Stimulated activated CD8-positive, alpha-beta memory T cell treated with anti-CD3 and anti-CD28 coated beads, Interleukin-12 subunit alpha, Interleukin-12 subunit beta, amount 100 ng/mL, for 4 hours (primary cell): ENCODE data around the gene BTRC.

Experiments
- DNase-seq: peaks from one replicate; pipeline ENCODE4 v3.0.0-alpha.2; 2020; ENCODE audit warnings: low read depth

BTRC gene

DNA sequence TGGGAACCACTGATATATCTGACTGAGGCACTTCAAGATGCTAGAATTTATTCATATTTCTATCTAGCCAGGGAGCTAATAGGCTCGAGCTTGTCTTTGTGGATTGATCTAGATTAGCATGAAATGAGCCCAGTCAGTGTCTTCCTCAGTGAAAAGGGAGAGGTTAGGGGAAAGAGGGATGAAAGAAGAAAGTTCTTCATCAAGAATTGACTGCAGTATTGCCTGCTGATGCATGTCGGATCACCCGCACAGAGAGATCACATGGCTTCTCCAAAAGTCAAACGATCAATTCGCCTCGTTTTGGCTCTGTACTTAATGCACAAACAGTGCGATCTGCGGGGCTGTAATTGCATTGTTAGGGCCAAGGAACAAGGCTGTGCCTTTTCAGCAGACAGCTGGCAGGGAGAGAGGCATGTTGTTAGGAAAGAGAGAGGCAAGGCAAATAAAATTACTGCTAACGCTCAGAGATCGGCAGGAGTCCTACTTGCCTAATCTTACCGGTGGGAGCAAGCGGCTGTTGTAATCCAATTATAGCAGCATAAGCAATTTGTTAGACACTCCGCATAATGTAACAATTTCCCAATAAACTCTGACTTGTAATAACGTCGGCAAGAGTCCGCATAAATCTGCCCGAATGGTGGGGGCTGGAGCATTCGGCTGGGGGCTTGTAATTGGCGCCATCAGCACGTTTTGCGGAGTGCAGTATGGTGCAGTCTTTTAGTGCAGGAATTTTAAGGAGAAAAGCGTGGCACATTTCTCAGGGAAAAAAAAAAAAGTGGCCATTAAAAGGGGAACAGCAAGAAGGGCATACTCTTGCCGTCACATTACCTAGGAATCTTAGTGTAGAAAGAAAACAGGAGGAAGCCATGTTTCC is 132.0 kb downstream of the BTRC start:
- no peak for DNase-seq

DNA sequence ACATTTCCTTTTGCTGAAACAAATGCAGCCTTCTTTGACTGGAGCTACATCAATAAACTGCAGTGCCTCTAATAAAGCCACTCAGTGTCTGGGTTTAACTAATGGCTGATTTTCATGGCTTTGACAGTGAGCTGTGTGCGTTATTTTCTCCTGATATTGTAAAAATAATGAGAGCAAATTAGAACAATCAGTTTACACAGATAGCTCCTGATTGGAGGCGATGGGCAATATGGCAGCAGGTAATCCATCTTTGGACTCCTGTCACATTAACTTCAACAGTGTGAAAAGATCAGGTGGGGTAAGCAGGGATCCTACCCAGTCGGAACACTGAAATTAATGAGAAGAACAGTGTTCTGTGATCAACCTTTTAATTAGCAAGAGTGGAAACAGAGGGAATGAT is 133.4 kb downstream of the BTRC start:
- DNase-seq: no peak

DNA sequence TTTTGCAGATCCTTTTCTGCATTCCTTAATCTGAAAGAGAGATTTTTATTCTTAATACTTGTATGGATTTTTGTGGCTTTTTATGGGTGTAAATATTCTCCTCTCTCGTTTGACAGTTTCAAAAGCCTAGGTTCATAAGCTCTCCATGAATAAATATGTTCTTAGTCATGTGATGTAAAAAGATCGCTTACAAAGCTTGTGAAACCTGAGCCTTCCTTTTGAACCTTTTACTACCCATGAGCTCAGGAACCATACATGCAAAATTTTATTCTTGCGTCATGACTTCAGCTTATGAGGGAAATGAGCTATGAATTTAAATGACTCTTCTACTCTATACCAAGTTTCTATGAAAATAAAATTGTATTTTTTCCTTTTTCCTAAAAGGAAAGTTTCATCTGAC is 135.4 kb downstream of the BTRC start:
- no peak for DNase-seq

DNA sequence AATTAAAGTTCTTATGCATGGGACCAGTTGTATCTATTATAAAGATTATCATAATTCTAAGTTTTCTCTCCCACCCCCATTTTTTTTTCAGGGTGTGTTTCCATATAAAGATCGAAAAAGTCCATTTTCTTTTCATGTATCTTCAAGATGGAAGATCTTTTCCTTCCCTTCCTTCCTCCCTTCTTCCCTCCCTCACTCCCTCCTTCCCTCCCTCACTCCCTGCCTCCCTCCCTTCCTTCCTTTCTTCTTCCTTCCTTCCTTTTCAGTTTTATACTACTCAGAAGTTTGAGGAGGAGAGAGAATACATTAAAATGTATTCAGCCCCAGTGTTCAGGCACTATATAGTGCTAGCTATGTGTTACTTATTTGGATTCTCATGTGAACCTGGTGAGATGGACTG is 136.1 kb downstream of the BTRC start:
- no peak for DNase-seq

DNA sequence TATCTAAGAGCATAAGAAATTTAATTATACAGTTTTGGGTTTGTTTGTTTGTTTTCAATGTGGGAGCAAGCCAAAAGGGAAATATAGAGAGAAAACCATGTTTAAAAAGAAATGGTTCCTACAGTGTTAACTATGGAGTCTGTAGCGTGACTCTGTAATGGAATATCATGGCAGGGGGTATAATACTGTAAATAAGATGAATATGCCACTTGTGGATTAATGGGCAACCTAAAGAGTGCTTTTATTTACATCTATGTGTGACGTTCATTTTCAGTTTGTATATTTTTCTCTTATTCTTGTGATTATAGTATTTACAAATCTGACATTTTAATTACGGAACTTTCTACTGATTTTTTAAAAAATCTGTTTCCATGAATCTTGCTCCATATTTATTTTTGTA is 138.2 kb downstream of the BTRC start:
- no peak for DNase-seq

DNA sequence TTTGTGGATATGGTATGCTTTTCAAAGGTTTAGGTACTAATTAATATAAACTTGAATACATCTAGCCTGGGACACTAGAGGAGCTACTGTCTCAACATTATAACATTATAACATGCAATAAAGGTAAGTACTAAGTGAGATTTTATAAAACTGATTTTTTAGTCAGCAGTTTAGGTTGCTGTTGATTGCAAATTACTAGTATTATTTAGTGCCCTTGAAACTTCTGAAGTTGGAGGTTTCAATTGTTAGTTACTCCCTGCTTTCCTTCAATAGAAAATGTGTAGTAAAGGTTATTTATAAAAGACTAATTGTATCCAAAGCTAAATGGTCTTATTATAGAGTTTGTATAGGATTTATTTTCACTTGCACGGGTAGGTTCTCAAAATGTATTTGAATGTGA is 138.8 kb downstream of the BTRC start:
- no peak for DNase-seq

DNA sequence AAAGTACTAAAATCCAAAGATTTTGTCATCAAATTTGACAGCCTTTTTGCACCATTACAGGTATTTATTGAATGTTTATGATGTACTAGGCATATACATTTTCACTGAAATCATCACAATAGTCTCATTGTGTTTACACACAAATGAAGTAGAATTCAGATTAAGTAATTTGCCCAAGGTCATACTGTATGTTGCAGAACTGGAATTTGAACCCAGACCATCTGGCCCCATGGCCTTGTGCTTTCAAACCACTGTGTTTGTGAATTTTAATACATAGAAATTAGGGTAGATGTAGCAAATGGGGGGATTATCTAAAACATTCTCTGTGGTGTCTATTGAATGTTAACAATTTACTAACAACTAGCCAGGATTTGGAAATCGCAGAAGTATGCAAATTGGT is 139.3 kb downstream of the BTRC start:
- no peak for DNase-seq

DNA sequence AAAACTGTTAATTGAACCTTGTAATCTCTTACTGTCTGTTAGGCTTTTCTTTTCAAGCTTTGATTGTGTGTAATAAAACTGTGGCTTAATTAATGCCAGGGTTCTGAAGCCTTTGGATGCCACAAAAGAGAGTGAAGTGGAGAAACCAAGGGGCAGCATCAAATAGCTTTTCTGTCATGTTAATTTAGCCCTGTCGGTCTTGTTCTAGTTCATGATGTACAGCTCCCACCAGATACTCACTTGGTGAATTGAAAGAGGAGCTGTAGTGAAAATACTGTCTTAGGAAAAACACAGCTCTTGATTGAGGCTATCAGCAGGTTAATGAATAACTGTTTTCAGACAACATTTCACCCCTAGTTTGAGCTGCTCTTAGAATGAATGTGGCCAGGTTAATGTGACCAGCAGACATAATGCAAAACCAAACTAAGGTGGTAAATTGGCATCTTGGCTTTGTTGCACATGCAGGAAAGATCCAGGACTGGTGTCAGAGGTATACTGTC is 139.9 kb downstream of the BTRC start:
- DNase-seq: no peak

DNA sequence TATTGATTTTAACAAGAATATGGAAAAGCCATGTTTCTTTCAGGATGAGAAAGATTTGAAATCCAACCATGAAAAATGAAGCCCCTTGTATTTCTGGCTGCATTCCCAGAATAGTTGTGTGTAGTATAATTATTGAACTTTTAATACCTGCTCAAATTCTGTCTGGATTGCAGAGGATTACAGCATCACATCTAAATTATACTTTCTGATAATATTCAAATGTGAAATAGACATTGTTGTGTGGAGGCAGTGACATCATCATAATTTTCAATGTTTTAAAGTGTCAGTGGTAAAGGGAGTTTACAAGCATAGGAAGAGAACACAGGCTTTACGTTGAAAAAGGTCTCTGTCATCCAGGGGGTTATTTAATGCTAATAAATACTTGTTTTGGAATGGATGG is 140.7 kb downstream of the BTRC start:
- DNase-seq: no peak

DNA sequence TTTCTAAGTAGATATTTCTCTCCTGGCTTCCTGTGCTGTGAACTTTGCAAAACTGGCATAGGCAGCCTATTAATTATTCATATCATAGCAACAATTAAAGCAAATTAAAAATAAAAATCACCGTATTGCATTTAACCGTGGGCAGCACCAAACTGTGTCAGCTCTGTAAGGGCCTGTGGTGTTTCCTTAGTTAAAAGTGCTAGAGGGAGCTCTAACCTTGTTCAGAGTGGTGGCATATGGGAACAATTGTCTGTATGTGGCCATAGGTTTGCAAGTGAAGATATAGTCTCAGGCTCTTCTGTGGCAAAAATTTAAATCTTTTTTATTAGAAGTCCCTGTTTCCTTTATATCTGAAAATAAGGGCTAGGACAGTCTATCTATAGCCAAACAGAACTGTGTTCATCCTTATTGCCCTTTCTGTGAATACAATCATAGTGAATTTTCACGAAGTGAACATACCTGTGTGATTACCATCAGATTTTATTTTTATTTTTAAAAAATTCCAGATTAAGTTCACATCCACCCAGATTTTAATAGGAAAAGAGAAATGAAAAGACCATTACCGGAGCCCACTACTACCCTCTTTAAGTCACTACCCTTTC is 141.5 kb downstream of the BTRC start:
- DNase-seq: no peak

DNA sequence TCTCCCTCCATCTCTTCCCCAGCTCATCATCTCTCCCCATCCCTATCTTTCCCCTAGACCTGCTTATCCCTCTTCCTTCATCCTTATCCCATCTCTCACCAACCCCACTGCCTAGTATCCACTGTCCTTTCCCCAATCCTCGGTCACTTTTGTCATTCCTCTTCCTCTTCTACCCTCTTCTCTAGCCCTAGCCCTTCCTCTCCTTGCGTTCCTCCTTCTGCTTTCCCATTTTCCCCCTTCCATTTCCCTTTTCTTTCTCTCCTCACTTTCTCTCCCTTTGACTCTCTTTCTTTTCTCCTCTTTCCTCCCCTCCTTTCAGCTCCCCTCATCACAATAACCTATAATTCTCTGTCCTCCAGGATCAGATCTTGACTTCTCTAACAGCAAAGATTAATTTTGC is 150.5 kb downstream of the BTRC start:
- no peak for DNase-seq

DNA sequence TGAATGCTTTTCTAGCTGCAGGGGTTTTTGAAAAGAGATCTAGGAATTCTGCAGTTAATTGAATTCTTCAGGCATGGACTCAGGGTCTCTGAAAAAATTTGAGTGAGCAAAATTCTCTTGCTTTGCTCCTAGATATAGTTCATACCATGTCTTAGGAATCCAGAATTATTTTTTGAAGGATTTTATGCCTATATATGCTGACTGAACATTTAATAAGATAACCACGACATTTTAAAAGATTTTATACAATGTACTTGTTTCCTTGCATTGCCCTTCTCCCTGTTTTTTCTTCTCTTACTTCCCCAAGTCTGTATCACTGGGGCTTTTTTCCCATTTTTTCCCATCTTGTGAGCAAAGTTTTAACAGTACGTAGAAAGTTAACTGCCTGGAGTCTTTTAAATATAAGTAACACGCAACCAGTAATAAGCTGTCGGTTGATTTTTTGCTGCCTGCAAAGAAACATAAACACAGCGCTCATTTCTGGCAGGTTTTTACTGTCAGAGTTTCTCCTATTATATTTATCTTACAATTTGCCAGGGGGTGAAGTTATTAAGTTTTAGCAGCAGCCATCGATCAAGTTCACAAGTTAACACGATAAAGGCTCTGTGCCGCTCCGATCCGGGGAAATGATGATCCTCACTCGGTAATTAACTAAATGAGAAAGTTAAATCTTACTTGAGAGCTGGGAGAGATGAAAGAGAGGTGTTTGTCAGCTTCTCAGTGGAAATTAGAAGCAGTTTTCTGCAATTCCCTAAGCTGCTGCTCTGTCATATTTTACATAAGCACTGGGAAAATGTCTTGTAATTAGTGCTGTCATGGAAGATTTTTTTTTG is 153.1 kb downstream of the BTRC start:
- no peak for DNase-seq

DNA sequence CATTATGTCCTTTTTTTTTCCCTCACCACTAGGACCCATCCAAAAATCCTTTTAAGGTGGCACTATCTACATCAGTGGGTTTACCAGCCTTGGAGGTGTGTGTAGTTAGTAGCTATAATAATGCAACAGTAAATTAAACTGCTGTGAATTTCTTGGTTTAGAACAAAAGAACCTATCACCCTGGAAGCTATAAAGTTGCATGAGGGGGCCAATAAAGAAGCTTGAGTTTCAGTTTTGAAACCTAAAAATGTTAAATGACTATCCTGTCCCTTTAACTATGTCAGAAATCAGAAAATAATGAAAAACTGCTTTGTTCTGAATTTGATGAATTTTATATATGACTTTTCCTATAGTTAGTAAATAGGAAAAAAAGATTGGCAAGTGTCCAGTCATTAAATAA is 153.9 kb downstream of the BTRC start:
- DNase-seq: no peak

DNA sequence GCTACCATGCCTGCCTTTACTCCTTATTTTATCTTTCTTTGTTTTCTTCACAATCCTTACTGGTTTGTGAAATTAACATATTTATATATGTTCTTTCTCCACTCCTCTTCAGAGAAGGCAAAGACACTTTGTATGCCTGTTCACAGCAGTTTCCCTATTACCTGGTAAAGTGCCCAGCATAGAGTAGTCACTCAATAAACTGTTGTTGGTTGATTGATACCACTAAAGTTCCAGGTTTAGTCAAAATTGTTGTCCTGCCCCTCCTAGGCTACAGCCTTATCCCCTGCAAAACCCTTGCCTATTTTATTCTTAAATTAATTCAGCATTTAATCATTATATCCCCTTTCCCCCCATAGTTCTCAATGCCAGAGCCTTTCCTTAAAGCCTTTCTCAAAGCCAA is 158.0 kb downstream of the BTRC start:
- DNase-seq: no peak

DNA sequence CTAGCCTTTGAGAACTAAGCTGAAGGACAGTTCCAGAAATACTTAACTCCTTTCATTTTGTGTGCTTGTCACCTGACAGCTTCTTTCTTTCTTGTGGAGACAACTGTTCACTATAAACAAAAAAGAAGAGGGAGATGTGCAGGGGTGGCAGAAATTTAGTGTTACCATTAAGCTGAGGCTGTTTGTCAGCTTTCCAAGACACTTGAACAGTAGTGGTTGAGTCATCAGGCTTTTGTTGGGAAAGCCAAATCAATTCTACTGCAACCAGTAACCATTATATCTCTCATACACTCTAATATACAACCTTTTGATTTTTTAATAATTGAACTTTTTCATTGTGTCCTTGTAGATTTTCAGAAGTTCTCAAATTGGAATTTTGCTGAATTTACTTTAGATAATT is 158.8 kb downstream of the BTRC start:
- no peak for DNase-seq

DNA sequence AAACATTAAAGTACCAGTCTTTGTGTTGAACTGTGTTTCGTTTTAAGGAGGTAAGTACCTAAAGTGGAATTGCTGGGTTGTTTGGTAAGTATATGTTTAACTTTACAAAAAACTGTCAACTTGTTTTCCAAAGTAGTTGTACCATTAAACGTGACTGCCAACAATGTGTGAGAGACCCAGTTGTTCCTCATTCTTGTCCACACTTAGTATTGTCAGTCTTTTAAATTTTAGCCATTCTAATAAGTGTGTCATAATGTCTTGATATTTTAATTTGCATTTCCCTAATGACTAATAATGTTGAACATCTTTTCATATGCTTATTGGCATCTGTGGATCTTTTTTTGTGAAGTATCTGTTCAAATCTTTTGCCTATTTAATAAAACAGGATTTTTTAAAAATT is 159.8 kb downstream of the BTRC start:
- DNase-seq: no peak

DNA sequence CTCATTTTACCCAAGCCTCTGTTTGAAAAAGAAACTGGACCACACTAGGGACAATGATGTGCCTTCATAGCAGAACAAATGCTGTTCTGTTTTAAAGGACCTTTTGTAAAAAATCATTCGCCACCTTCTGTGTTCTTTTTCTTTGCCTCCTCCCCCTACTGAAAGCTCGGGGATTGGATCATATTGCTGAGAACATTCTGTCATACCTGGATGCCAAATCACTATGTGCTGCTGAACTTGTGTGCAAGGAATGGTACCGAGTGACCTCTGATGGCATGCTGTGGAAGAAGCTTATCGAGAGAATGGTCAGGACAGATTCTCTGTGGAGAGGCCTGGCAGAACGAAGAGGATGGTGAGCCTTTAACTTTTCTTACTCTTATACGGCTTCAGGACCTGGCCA is 171.9 kb downstream of the BTRC start:
- DNase-seq: no peak

DNA sequence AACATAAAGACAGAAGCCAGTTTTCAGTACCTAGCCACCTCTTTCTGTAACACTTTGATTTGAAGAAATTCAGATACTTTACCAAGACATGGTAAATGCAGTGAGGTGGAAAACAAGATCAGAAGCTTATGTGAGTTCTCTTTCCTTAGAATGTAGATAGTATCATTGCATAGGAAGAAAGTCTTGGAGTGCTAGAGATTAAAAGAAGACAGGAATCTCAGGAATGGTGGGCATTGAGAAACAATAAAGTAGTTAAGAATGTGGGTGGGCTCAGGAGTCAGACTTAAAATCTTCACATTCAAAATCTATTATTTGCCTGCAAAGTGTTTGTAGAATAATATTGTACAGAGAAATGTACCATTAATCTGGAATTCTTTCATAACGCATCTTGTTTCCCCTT is 175.2 kb downstream of the BTRC start:
- no peak for DNase-seq

DNA sequence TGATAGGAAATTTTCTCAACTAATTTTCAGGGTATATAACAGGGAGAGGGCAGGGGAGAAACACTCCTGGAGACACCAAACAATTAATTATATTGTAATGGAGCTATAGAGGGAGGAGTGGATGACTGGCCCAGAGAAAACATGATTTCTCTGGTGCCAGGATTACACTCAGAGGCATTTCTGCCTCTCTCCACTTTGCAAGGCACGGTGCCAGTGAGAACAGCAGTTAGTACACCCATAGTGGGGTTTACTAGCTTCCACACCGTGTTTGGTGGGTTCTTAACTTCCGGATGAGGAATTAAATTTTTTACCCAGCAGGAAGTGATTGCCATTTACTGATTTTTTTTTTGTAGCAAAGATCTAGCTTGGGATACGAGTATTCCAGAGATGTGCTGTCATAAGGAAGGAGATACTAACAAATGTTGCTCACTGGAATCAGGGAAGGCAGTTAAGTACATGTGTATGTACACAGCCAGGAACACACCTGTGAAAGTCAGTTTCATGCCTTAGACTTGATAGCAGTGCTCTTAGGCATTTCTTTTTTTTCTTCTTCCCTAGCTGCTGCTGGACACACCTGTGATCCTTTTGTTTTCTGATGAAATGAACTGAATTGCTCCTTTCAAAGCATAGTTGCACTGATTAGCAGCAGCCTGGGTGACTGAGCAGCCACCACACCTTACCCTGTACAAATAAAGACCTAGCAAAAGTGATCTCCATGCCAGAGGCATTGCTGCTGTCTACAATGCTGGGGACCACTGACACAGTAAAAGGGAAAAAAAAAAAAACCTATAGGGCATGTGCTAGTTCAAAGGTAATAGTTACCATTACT is 176.0 kb downstream of the BTRC start:
- no peak for DNase-seq

DNA sequence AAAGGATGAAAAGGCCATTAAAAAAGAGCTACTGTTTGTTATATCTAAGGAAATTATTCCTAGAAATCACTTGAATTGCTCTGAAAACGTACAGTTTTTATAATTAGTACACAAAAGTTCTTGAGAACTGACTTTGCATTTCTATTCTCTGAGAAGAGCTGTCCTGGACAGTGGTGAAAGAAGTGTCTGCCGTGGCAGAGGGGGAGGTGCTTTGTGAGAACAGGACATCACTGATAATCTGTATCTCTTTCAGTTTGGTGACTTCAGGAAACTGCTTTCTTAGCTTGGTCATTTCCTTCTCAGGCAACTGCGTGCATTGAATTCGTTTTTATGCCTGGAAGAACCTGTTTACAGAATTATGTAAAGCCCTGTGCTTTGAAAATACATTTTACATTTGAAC is 182.0 kb downstream of the BTRC start:
- DNase-seq: no peak

DNA sequence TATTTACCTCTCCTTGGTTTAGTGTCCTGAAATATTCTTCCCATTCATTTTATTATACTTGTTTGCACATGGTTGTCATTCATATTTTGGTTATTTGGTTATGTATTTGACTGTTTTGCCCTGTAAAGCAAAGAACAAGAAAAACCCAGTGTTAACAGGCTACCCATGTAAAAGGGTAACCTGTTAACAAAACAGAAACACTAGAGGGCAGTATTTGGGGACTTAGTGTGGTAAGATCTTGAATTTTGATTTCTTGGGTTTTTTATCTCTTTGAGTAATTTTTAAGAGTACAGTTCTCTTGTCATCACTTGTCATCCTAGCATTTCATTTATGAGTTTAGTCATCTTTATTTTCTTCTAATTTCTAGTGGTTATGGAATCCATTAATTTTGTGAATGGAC is 182.8 kb downstream of the BTRC start:
- no peak for DNase-seq

DNA sequence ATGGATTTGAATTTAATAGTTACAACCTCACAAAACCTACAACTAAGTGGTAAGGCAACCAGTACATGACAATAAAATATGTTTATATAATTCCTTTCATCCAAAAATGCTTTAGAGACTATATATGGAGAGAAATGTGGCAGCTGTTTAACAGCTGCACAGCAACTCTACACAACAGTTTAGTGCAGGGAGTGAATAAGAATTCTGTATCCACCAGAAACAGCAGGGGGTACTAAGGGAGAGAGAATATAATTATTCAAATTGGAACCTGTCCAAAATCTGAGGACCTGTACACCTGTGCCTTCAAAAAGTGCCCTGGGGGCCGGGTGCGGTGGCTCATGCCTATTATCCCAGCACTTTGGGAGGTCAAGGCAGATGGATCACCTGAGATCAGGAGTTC is 184.5 kb downstream of the BTRC start:
- DNase-seq: no peak
